Embryonic facial prominence (tissue), 1 donor: ENCODE results near the gene PPY.
"Not testable (repeated sequence)": the region's sequence is repeated elsewhere in the genome, so short reads cannot be mapped to it uniquely, and the experiment has no call there.

Experiments
- DNase-seq: peaks from one replicate; pipeline ENCODE4 v3.0.0-alpha.2; 2016; ENCODE audit errors: extremely low spot score

The PPY gene

DNA sequence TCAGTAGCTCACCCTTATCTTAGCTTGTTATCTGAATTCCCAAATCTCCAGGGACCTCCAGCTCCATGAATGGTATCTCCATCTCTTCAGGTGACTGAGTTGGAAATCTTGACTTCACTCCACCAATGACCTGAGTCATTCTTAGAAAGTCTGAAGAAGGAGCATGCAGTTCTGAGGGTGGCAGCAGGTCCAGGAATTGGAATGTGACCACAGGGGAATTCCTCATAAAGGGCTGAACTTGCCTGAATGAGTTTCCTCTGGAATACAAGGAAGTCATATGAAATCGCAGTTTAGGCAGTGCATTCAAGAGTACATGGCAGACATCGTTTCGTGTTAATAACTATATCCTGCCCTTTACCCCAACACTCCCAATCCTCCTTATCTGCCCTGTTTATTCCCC lies 24.0 kb upstream of the PPY start:
- no peak for DNase-seq

DNA sequence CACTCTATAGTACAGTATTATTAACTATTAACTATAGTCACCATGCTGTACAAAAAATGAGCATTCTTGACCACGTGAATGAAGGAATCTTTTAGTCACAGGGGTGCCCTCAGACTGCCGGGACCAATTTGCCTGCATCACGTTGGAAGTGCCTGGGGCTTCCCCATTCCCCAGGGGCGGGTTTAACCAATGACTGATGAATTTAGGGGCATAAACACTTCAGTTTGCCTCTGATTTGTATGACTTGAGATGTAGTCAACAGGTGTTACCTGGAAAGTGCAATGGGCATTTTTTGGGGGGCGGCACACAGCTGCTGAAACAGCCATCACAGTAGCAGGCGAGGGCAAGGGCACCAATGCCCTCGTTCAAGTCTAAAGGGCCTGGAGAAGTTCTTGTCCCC lies 20.2 kb upstream of the PPY start:
- no peak for DNase-seq

DNA sequence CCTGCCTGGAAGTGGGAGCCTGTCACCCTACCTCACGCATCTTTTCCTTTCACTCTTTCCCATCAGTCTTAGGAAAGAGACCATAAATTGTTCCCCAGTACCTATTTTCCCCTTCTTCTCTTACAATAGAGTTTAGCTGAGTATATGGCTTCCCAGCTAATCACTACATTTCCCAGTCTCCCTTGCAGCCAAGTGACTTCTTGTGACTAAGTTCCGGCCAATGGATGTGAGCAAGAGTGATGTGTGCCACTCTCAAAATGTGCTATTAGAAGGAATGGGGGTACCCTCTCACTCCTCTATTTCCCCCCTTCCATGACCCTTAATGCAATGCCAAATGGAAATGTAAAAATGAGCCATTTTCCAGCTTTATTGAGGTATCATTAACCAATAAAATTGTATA lies 19.7 kb upstream of the PPY start:
- DNase-seq: no peak

DNA sequence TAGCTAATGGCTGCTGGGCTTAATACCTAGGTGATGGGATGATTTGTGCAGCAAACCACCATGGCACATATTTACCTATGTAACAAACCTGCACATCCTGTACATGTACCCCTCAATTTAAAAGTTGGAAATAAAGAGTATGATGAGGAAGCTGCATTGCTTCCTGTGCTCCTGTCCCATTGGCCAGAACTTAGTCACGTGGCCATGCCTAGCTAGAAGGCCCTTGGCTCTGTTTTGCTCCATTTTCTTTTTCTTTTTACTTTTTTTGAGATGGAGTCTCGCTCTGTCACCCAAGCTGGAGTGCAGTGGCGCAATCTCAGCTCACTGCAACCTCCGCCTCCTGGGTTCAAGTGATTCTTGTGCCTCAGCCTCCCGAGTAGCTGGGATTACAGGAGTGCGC lies 19.0 kb upstream of the PPY start:
- DNase-seq: not testable (repeated sequence)

DNA sequence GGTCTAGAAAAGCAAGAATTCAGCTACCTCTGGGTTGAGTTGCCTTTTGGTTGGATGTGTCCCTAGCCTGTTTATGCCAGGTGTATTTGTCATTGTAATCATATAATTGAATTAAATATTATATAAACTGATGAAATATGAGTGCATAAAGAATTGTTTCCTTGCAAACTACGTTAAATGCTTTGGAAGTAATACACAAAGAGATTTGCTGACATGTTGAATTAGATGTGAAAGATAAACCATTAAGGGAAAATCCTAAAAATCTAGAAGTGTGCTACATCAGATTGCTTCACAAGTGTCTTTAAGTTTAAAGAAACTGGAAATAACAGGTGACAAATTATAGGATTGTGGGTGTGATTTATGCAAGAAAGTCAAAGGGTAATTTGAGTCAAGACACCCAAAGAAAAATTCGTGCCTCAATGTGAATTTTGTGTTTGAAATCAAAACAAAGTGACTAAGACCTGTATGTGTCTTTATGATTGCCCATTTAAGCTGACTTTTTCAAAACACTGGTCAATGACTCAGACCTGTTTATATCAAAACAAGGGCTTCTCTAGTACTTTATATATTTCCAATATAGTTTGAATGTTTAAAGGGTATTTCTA lies 16.6 kb upstream of the PPY start:
- DNase-seq: no peak

DNA sequence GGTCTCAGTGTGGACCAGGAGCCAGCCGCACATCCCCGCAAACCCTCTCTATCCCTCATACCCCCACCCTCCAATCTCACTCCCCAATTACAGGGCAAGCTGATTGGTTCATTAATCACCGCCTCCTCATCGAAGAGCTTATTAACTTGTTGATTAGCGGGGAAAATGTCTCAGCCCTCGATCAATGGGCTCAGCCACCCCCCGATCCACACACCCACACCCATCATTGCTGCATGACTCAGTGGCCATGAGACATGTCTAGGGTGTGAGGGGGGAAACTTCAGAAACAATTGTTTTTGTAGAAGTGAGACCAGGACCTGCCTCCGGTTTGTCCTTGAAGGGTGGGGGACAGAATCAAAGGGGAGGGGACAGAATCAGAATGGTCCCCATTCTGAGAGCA lies 13.9 kb upstream of the PPY start:
- no peak for DNase-seq

DNA sequence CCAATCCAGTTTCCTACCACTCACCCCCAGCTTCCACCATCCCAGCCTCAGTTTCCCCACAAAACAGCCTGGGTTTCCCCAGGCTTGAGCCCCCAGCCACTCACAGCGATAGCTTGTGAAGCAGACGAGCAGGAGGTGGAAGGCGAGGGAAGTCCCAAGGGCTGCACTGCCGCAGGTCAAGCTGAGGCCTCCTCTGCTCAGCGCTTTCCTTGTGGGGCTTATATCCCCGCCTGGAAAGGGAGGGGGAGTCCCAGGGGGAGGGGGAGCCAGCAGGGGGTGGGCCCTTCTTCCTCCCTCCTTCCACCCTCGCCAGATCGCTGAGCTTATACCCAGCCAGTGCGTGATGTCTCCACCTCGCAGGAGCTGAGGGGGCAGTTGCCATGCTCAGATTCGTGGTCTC lies 11.5 kb upstream of the PPY start, which contains the start of gene PYY:
TSS of gene PYY (minus strand) at position 195 of the 400 bp plus-strand sequence. CDS start 457 bp downstream, outside the sequence.
- DNase-seq: no peak

DNA sequence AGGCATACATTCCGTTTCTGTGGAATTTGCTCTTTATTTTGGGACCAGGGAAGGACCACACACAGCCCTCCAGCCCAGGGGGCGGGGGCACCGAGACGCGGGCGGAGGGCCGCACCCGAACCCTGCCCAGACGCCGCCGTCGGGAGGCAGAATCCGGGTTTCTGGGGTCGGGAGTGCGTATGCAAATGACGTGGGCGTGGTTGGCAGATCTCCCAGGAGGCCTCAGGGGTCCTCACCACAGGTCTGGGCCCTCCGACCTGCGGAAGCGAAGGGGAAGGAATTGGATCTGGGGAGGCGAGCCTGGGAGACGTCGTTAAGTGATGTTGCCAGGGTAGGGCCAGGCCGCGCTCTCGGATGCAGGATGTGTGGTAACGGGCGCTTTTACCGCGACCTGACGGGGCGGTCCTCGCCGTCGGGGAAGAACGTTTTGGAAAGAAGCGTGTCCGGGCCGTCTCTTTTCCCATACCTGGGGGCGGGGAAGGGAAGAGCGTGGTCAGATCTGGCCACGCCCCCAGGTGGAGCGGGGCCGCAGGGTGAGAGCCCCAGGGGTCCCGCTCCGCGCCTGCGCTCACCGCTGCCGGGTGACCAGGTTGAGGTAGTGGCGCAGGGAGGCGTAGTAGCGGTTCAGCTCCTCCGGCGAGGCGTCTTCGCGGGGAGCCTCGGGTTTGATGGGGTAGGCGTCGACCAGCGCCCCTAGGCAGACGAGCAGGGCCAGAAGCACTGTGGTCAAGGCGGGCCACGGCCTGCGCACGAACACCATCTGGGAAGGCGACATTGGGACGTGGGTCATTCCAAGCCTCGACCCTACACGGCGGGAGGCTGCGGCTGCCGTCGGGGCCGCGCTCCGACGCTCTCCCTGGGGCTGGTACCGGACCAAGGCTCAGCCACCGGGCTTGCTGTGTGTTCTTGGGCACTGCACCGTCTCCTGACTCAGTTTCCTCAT lies 10.7 kb upstream of the PPY start:
- no peak for DNase-seq

DNA sequence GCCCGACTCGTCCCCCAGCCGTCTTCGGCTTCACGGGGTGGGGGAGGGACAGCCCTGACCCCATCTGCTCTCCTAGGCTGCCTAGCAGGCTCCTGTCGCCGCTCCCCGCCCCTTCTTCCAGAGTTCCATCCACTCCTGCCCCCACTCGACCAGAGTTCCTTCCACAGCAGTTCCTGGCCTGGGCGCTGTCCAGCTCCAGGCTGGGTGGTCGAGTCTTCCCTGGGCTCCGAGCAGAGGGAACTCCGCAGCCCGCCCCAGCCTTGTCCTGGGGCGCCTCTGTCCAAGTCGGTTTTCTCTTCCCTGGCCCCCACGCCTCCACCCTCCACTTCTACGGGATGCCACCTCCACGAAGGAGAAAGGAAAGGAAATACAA lies 10.1 kb upstream of the PPY start:
- DNase-seq: no peak

DNA sequence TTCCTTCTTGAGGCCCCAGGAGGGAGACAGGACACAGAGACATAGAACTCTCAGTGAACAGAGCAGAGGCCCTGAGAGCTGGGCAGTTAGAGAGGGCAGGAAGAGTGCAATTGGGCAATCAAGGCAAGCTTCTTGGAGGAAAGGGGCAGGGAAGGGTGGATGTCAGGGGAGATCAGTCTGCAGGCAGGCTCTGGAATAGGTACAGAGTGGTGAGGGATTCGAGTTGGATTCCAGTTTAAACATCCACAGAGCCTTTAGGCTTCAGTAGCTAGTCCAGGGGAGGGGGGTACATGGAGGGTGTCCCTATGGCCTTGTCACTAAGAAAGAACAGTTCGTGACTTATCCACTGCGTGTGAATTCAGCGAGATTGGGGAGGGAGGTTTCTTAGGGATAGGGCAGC lies 9.5 kb upstream of the PPY start:
- no peak for DNase-seq

DNA sequence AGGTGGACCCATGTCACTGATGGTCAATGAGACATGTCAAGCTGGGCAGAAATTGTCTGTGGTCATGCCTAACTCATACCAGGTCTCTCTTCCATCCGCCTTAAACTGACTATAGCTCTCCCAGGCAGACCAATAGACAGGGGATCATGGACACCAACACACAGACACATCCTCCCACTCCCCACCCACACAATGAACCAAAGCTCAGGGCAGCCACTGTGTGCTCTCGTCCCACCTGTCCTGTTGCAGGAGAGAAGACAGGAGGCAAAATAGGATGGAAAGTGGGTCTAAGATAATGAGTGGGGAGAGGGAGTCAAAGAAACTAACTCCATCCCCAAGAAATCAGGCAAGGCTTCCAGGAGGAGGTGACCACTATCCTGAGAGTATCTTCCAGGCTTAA lies 8.3 kb upstream of the PPY start:
- DNase-seq: no peak

DNA sequence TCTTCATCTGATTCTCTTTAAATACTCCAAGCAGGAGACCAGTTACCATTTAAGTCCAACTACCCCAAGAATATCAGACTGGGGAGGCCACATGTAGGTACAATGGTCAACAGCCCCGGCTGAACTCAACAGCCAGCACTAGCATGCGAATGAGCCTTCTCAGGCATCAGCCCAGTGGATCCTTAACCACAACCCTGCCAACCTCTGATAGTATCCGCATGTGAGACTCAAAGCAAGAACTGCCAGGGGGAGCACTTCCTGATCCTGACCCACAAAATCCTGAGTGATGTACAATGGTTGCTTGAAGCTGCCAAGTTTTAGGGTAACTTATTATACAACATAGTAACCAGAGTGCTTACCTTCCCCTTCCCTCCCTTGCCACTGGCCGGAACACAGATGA lies 7.5 kb upstream of the PPY start:
- DNase-seq: no peak

DNA sequence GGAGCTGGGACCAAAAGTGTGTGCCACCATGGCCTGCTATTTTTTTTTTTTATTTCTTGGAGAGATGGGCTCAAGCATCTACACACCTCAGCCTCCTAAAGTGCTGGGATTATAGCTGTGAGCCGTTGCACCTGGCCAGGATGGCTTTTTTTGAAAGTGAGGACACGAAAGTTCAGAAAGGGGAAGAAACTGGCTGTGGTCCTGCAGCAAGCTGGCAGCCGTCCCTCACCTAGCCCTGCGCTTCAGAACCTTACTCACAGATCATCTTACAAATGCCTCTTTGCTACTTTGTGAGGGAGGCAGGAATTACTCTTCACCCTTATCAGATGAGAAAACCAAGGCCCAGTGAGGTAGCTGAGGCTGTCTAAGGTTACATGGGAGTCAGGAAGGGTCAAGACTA lies 4.5 kb upstream of the PPY start:
- DNase-seq: no peak

DNA sequence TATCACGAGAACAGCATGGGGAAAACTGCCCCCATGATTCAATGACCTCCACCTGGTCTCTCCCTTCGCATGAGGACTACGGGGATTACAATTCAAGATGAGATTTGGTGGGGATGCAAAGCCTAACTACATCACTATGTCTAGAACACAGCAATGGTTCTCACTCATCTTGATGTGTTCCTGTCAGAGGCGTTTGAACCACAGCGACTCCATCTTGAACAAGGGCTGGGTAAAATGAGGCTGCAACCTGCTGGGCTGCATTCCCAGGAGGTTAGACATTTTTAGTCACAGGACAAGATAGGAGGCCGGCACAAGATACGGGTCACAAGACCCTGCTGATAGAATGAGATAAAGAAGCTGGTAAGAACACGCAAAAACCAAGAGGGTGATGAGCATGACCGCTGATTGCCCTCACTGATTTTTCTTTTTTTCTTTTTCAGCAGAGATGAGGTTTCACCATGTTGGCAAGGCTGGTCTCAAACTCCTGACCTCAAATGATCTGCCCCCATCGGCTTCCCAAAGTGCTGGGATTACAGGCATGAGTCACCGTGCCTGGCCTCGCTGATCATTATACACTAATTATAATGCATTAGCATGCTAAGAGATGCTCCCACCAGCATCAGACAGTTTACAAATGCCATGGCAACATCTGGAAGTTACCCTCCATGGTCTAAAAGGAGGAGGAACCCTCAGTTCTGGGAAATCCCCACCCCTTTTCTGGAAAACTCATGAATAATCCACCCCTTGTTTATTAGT lies 3.0 kb upstream of the PPY start:
- DNase-seq: no peak

DNA sequence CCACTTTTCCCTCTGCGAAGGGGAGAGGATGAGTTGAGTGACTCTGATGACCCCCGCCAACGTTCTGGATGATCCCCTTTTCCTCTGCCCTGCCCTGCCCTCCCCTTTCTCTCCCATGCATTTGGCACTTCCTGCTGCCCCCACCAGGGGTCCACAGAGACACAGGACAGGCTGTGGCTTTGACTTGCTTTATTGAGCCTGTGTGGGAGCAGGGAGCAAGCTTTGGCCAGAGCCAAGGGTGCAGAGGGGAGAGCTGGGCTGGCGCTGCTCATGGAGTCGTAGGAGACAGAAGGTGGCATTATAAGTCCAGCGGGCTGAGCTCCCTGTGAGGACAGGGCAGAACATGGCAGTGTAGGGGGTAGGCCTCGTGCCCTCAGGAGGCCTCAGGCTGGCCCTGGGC lies 1.6 kb downstream of the PPY start:
- DNase-seq: no peak

DNA sequence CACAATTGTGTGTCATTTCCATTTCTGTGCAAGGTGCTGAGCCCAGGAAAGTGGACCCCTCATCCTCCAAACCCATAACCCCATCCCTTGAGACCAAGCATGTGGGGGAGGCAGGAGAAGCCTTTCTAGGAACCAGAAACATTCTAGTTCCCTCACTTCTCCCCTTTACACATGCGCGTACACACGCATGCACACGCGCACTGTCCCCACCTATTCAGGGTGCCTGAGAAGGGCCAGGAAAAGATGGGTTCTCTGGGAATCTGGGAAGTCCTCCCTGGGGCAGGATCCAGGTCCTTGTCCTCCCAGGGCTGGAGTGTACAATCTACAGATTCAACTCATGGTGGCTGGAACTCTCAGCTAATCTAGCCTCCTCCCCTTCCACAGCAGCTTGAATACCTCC lies 2.4 kb downstream of the PPY start:
- DNase-seq: no peak

DNA sequence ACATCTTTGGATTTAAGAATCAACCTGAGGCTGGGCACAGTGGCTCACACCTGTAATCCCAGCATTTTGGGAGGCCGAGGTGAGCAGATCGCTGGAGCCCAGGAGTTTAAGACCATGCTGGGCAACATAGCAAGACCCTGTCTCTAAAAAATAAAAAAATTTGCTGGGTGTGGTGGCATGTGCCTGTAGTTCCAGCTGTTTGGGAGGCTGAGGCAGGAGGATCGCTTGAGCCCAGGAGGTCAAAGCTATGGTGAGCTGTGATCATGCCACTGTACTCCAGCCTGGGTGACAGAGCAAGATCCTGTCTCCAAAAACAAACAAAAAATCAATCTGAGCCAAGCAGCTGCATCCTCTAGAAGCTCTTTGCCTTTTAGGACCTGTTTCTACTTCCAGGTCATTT lies 2.8 kb downstream of the PPY start:
- not testable (repeated sequence) for DNase-seq

DNA sequence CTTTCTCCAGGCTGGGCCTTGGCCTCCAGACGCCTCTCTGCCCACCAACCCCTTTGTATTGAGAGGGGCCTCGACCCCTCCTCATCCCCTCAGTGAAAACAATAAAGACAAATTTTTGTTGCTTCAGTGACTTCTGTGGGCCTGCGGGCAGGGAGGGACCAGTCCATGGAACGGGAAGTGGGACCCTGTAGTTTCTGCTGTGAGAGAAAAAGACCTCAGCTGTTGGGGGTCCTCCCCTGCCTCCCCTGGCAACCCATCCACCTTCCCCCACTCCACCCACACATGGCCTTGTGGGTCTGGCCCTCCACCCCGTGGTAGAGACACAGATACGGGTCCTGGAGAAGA lies 3.5 kb downstream of the PPY start:
- no peak for DNase-seq

DNA sequence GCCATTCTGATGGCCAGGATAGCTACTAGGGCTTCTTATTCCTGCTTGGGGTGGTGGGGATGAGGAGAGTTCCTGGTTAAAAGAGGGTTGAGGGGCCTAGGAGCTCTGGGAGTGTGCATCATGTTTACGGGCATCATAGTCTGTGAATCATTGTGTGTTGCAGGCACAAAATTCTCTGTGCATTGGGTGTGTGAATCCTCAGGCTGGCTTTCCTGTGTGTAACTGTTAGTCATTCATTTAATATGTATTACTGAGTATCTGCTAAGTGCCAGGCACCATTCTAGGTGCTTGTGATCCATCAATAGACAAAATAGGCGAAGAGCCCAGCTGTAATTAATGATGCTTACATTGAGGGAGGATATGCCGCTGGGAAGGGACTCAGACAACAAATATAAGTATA lies 5.8 kb downstream of the PPY start:
- no peak for DNase-seq

DNA sequence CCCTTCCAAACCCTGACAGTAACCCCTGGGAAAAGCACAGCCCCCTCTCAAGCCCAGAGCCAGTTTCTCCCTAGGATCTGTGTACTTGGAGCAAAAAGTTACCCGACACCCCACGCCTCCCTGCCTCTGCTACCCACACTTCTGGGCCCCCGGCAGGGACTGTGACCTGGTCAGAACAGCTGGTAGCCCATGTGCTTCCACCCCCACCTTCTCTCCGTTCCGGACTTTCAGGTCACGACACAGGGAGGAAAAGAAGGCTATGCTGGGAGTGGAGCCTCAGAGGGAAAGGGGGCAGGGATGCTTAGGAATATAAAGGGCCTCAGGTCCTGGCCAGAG lies 6.4 kb downstream of the PPY start:
- no peak for DNase-seq

DNA sequence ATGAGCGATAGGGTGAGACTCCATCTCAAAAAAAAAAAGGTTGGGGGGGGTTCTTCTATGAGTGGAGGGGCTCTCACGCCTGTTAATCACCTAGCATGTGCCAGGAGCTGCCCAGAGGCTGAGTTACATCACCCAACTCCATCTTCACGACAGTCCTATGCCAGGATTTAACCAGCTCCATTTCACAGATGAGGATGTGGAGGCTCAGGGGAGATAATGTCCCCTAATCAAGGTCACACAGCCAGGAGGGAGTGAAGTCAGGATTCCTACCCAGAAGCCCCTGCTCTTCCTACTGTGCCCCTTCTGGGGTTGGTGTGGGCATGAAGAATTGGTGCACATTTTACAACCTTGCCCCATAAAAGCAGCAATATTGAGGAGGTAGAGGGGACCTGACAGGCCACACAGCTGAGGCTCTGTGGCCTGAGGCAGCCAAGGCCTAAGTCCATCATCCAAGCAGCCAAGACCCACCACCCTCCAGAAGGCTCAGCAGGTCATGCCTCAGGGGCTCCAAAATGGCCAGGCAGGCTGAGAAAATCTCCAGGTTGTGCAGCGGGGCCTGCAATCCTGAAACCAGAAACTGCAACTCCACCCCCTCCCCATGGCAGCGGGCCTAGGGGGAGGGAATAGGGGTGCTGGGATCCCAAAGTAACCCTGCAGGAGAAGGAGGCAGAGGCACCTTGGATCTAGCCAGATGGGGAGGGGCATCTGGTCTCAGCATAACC lies 6.9 kb downstream of the PPY start:
- DNase-seq: no peak

DNA sequence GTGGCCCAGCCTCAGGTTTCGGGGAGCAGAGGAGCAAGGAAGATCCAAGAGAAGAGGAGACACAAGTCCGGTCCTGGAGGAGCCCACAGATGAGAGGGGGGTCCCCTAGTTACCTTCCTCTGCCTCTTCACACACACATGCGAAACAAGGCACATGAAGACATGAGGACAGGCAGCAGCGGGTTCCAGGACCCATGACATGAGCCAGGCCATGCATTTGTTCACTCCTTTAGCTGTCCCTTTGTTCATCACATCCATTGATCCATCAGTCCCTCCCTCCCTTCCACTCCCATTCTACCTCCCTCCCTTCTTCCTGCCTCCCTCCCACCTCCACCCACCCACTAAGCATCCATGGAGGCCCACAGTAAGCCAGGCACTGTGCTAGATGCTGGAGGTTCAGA lies 9.4 kb downstream of the PPY start:
- DNase-seq: no peak
